ENCODE results near the gene R3HDM2.
A peak's percentile ranks its signal among the peaks of the same experiment; 100 is the strongest.
"Not testable (repeated sequence)": the region's sequence is repeated elsewhere in the genome, so short reads cannot be mapped to it uniquely, and the experiment has no call there.

The R3HDM2 gene

DNA sequence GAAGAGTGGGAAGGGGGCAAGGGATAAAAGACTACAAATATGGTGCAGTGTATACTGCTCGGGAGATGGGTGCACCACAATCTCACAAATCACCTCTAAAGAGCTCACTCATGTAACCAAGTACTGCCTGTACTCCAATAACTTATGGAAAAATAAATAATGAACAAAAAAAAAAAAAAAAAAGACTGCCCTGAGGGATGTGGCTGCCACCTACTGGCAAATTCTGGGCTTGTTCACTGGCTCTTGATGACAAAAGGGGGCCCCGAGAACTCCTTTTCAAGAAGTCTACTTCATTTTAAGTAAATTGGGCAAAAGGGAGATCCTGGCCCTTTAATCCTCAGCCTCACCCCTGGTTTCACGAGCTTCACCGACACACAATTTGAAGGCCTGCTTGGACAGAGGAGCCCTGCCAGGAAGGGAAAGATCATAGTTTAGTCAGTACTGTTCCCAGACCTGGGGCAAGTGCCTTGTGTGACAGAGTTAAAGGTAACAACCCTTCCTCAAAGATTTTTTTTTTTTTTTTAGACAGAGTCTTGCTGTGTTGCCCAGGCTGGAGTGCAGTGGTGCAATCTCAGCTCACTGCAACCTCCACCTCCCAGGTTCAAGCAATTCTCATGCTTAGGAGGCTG is 153.8 kb downstream of the R3HDM2 start:
- TF ChIP-seq, protein P1, sequence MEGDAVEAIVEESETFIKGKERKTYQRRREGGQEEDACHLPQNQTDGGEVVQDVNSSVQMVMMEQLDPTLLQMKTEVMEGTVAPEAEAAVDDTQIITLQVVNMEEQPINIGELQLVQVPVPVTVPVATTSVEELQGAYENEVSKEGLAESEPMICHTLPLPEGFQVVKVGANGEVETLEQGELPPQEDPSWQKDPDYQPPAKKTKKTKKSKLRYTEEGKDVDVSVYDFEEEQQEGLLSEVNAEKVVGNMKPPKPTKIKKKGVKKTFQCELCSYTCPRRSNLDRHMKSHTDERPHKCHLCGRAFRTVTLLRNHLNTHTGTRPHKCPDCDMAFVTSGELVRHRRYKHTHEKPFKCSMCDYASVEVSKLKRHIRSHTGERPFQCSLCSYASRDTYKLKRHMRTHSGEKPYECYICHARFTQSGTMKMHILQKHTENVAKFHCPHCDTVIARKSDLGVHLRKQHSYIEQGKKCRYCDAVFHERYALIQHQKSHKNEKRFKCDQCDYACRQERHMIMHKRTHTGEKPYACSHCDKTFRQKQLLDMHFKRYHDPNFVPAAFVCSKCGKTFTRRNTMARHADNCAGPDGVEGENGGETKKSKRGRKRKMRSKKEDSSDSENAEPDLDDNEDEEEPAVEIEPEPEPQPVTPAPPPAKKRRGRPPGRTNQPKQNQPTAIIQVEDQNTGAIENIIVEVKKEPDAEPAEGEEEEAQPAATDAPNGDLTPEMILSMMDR (conservative IDR thresholded peaks at IDR 0.05; ENCODE audit: low read depth, low read length): peak; percentile 70
- no peak overlapping the region for H3K4me3 ChIP-seq (ENCODE audit: low read depth, low read length)
- DNase-seq (ENCODE audit: low read depth): peak; percentile 60

DNA sequence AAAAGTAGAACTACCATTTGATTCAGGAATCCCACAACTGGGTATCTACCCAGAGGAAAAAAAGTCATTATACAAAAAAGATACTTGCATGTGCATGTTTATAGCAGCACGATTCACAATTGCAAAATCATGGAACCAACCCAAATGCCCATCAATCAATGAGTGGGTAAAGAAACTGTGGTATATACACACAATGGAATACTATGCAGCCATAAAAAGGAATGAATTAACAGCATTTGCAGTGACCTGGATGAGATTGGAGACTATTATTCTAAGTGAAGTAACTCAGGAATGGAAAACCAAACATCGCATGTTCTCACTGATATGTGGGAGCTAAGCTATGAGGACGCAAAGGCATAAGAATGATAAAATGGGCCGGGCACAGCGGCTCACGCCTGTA is 154.6 kb downstream of the R3HDM2 start:
- not testable (repeated sequence) for H3K4me3 ChIP-seq (ENCODE audit: low read depth, low read length); DNase-seq (ENCODE audit: low read depth)

DNA sequence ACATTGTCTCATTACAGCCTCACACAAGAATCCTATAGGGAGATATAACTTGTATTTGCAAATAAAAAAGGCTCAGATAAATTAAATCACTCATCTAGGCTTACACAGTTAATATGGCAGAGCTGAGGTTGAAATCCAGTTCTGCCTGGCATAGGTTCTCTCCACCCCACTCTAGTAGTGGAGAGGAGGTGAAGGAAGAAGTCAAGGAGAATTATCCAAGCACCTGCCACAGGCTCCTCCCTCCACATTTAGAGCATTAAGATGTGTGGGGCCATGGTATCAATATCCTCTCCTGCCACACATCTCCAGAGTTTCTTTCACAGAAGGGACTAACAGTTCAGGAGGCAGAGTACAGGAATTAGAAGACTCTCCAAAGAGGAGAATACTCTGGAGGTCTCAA is 157.3 kb downstream of the R3HDM2 start:
- no peak for DNase-seq (ENCODE audit: low read depth)
- H3K4me3 ChIP-seq (ENCODE audit: low read depth, low read length): no peak overlapping the region
- TF ChIP-seq, protein P1 (conservative IDR thresholded peaks at IDR 0.05; ENCODE audit: low read depth, low read length): no peak

DNA sequence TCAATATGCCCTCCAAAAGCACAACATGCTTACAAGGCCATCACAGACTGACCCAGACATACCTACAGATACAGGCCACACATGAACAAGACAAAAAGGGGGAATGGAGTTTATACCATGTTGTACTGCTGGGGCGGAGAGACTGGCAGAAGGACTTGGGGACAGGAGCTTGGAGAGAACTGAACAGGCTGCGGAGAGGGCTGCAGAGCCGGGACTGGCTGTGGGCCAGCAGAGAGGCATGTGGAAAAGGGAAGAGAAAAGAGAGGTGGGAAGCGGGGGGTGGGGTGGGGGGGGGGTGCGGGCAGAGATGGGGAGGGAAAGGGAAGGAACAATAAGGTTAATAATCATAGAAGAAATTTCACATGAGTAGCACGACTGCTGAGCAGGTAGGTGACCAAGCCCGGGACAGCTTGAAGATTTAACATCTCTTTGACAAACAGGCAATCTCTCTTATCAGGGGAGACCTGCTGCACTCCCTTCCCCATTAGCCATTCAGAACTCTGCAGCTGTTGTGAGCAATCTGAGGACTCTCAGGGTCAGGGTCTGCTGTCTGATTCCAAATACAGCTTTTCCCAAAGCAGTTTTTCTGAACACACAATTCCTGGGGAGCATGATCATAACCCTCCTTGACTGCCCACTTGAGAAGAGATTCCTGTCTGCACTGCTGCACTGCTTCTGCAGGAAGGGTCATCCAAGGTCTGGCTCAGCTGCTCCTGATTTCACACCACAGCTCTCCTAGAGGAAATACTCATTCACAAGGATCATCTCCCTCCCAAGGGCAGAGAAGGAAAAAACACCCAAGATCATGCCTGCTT is 158.3 kb downstream of the R3HDM2 start:
- TF ChIP-seq, protein P1 (conservative IDR thresholded peaks at IDR 0.05; ENCODE audit: low read depth, low read length): no peak
- DNase-seq (ENCODE audit: low read depth): peak; percentile 20
- H3K4me3 ChIP-seq (ENCODE audit: low read depth, low read length): no peak overlapping the region

DNA sequence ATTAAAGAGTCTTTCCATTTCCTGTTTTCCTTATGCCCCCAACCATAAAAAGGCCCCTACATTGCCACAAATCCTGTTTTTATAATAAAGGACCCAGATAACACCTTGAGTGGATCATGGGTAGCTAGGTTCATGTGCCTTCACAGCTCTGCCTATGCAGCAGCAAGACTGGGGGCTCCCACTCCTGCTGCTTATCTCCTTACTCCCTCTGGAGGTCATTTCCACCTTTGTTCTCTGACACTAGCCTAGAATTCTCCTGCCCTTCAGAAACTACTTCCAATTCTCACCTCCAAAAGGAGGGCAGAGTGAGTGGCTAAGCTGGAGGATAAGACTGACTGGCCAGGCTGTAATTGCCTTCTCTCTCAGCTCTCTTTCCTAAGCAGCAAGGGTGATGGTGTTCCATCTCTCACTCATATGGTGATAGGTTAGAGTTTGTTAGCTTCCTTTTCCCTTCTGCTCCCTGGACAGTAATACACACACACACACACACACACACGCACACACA is 159.8 kb downstream of the R3HDM2 start:
- no peak overlapping the region for H3K4me3 ChIP-seq (ENCODE audit: low read depth, low read length)
- no peak for DNase-seq (ENCODE audit: low read depth)
- TF ChIP-seq, protein P1 (conservative IDR thresholded peaks at IDR 0.05; ENCODE audit: low read depth, low read length): peak; percentile 5

DNA sequence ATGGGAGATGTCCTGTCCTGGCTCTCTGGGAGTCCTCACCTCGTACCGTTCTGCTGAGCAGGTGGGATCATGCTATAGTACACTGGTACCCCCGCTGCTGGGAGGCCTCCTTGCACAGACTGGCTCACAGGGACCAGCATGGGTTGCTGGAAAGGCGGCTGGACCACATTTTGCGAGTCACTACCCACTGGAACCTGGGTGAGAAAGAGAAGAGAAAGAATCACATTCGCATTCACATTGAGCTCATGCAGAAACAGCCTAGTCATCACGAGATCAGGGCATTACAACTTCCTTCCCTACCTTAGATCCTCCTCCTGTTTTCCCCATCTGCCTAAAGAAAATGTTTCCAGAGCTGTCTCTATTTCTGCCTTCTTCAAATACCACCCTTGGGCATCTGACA is 162.6 kb downstream of the R3HDM2 start:
- TF ChIP-seq, protein P1 (conservative IDR thresholded peaks at IDR 0.05; ENCODE audit: low read depth, low read length): no peak
- no peak for DNase-seq (ENCODE audit: low read depth)
- no peak overlapping the region for H3K4me3 ChIP-seq (ENCODE audit: low read depth, low read length)

DNA sequence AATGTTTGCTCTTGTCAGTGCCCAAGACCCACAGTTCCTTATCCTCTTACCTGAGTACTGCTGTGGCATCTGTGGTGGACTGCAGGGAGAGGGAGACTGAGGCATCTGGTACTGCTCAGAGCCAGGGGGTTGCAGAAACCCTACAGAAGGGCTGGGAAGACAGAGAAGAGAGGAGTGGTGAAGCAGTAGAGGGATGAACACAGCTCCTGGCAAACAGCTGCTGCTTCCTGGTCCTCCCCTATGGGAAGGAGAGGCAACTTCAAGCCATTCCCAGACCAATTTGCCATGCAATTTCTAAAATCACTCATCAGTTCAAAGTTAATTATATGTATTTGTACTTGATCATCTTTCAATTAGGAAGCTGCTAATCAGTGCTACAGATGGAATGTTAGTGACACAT is 164.2 kb downstream of the R3HDM2 start:
- DNase-seq (ENCODE audit: low read depth): no peak
- TF ChIP-seq, protein P1 (conservative IDR thresholded peaks at IDR 0.05; ENCODE audit: low read depth, low read length): no peak
- H3K4me3 ChIP-seq (ENCODE audit: low read depth, low read length): no peak overlapping the region

Data from choroid plexus epithelial cell (primary cell).